CD4-positive, CD25-positive, alpha-beta regulatory T cell (primary cell): ENCODE data around the gene CCDC92B. TPM values are rescaled to one million over a fixed set of nuclear protein-coding genes. Genes with fewer than 3 reads are reported as not detected.

ENCODE experiments used
- ATAC-seq, 2 donors: fragments of 150-1000 bp; cut with Tn5 transposase; one replicate each; pipeline ENCODE4 v1.10.0; 2021; ENCODE audit warnings: low read depth in 2 of 2, moderate number of reproducible peaks in 2 of 2, moderate library complexity in 1 of 2
- DNase-seq, 3 donors: peaks; one replicate each; pipeline versions ENCODE4 v3.0.0 to v3.0.0-alpha.2; 2012 to 2022; ENCODE audit warnings: mixed read lengths in 1 of 3
- H3K27ac ChIP-seq: one replicate; pipeline ENCODE4 v1.7.0; 2013; ENCODE audit warnings: mild to moderate bottlenecking, low read length; ENCODE audit not compliant: insufficient read depth, poor library complexity, severe bottlenecking
- H3K27me3 ChIP-seq: one replicate; pipeline ENCODE4 v1.7.0; 2013; ENCODE audit warnings: low read length; ENCODE audit not compliant: control insufficient read depth, insufficient read depth
- H3K36me3 ChIP-seq: one replicate; pipeline ENCODE4 v1.7.0; 2013; ENCODE audit warnings: mild to moderate bottlenecking, low read length, moderate library complexity; ENCODE audit not compliant: control insufficient read depth, insufficient read depth
- H3K4me1 ChIP-seq: 2 replicates; pipeline ENCODE4 v1.7.0; 2013; ENCODE audit warnings: mild to moderate bottlenecking, low read length; ENCODE audit not compliant: insufficient read depth, control insufficient read depth, poor library complexity, severe bottlenecking
- H3K4me3 ChIP-seq: one replicate; pipeline ENCODE4 v1.7.0; 2013; ENCODE audit warnings: low read depth, mild to moderate bottlenecking, low read length, moderate library complexity
- H3K9me3 ChIP-seq, 2 experiments: 1 replicate in 1 of 2; 2 replicates in 1 of 2; pipeline ENCODE4 v1.7.0; 2013; ENCODE audit warnings: low read length in 2 of 2, mild to moderate bottlenecking in 1 of 2, moderate library complexity in 1 of 2; ENCODE audit not compliant: control insufficient read depth in 2 of 2
- H3K27ac Mint-ChIP-seq, 3 donors: one replicate each; pipeline ENCODE4 v1.8.0; 2020 to 2022; ENCODE audit warnings: mild to moderate bottlenecking in 3 of 3, mixed read lengths in 3 of 3, moderate library complexity in 2 of 3
- H3K27me3 Mint-ChIP-seq: one replicate; pipeline ENCODE4 v1.8.0; 2022; ENCODE audit warnings: mild to moderate bottlenecking, mixed read lengths
- H3K36me3 Mint-ChIP-seq: one replicate; pipeline ENCODE4 v1.8.0; 2020; ENCODE audit warnings: mixed read lengths
- H3K4me1 Mint-ChIP-seq, 4 donors: one replicate each; pipeline ENCODE4 v1.8.0; 2020 to 2022; ENCODE audit warnings: mixed read lengths in 4 of 4, mild to moderate bottlenecking in 1 of 4
- H3K4me3 Mint-ChIP-seq, 4 donors: one replicate each; pipeline ENCODE4 v1.8.0; 2020 to 2022; ENCODE audit warnings: mild to moderate bottlenecking in 4 of 4, mixed read lengths in 4 of 4, moderate library complexity in 3 of 4
- H3K9me3 Mint-ChIP-seq, 7 donors: one replicate each; pipeline ENCODE4 v1.8.0; 2020 to 2022; ENCODE audit warnings: mixed read lengths in 7 of 7, mild to moderate bottlenecking in 3 of 7, moderate library complexity in 2 of 7
- polyA plus RNA-seq, 4 donors: library from polyadenylated mRNA; unstranded; fragments of 300-500 nt; fragmentation: Illumina TruSeq; gene quantifications; one replicate each; pipeline ENCODE4 v1.2.3, GENCODE V29; 2021
- total RNA-seq: library from RNA; stranded (reverse); gene quantifications from one replicate; pipeline ENCODE4 v1.2.3, GENCODE V29; 2022

CCDC92B gene
- total and polyA plus RNA-seq, 5 donors from 2014 or later, result 0.12 TPM; not detected in 4

DNA sequence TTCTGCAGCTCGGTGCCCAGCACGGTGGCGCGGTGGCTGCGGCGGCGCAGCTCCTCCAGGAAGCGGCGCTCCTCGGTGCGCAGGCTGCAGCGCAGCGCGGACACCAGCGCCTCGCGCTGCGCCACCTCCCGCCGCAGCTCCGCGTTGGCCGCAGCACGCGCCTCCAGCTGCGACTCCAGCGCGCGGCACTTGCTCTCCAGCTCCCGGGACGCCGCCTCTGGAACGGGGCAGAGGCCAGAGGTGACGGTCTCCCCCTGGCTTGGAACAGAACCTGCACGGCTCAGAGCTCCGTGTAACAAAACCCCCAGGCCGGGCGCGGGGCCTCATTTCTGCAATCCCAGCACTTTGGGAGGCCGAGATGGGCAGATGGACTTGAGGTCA lies 24.7 kb downstream of the CCDC92B start:
- Mint-ChIP-seq H3K9me3 (no peaks in the 10 kb centered on the region), H3K36me3 (no peaks in the 10 kb centered on the region), H3K4me1 (peaks cover 0 to 5% (median 2%) of the 10 kb centered on the region in 4 donors), H3K4me3 (peak overlapping the region in 2 of 4 donors; percentile 44 to 72), H3K27me3 (peaks cover 27% of the 10 kb centered on the region), H3K27ac (no peak overlapping the region)
- Histone ChIP-seq H3K4me3 (no peak overlapping the region), H3K4me1 (peaks cover 5% of the 10 kb centered on the region), H3K9me3 (no peaks in the 10 kb centered on the region), H3K27me3 (peaks cover 4% of the 10 kb centered on the region), H3K36me3 (no peaks in the 10 kb centered on the region), H3K27ac (no peak overlapping the region)
- DNase-seq (peak in 2 of 3 donors; percentile 13 to 66), ATAC-seq (peak; percentile 66 to 71)

DNA sequence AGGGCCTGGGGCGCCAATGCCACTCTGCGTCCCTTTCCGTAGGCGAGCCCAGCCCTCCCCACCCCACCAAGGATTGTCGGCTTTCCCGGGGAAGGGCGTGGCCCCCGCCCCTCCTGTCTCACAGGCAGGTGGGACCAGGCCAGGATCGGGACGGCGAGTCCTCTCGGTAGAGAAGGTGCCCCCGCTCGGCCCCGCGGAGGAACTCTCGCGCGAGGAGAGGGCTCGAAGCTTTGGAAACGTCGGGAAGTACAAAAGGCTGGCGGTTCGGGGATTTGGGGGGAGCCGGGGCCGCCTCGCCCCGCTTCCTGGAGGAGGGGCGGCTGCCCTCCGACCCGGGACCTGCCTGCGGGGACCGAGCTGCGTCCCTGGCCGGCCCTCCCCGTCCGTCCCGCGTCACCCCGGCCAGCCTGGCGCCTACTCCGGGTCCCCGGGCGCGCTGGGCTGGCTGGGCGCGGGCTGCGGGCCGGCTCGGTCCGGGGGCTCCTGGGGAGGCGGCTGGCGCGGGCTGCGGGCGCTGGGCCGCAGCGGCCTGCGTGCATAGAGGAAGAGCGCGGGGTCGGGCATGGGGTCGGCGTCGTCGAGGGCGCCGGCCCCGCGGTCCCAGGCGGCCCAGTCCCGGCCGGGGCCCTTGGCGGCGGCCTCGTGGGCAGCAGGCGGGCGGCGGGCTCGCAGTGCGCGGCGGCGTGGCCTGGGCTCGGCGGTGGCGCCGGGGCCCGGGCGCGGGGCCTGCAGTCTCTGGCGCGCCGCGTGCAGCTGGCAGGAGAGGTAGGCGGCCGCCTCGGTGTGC lies 25.3 kb downstream of the CCDC92B start:
- Histone ChIP-seq H3K27me3 (peaks cover 4% of the 10 kb centered on the region), H3K4me3 (no peak overlapping the region), H3K9me3 (no peaks in the 10 kb centered on the region), H3K36me3 (no peaks in the 10 kb centered on the region), H3K4me1 (peaks cover 5% of the 10 kb centered on the region), H3K27ac (no peak overlapping the region)
- H3K27me3 Mint-ChIP-seq, result peaks cover 27% of the 10 kb centered on the region
- no peak for DNase-seq
- peak in 1 of 2 donors; percentile 30 for ATAC-seq
- peak overlapping the region in 2 of 4 donors; percentile 41 to 50 for H3K4me3 Mint-ChIP-seq
- H3K9me3 Mint-ChIP-seq, result no peaks in the 10 kb centered on the region
- H3K27ac Mint-ChIP-seq, result no peak overlapping the region
- H3K4me1 Mint-ChIP-seq, result peaks cover 0 to 5% (median 2%) of the 10 kb centered on the region in 4 donors
- H3K36me3 Mint-ChIP-seq, result no peaks in the 10 kb centered on the region

DNA sequence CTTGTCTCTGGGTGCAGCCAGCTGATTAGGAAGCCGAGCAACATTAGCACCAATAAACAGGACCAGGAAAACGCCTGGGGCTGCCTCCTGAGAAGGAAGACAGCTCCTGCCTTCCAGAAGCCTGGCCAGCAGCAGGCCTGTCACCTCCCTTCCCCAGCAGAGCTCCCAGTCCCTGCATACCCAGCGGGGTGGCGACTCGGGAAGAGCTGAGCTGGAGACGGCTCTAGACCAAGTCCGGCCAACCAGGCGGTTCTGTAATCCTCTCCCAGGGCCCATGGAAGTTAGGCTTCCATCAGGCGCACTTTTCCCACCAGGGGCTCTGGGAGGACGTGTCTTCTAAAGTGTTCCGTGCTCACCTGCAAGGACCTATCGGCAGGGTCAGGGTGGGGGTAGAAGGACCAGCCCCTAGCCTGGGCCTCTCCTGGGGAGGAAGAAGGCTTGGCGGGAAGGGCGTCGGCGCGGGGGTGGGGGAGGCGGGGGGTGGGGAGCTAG lies 25.9 kb downstream of the CCDC92B start:
- peaks cover 5% of the 10 kb centered on the region for H3K4me1 ChIP-seq
- peaks cover 4% of the 10 kb centered on the region for H3K27me3 ChIP-seq
- Mint-ChIP-seq H3K4me1 (peaks cover 0 to 5% (median 2%) of the 10 kb centered on the region in 4 donors), H3K27me3 (peaks cover 27% of the 10 kb centered on the region), H3K27ac (no peak overlapping the region), H3K36me3 (no peaks in the 10 kb centered on the region), H3K4me3 (peak overlapping the region in 2 of 4 donors; percentile 15 to 24), H3K9me3 (peaks cover 0 to 2% (median 0%) of the 10 kb centered on the region in 7 donors)
- no peak overlapping the region for H3K4me3 ChIP-seq
- H3K27ac ChIP-seq, result no peak overlapping the region
- no peaks in the 10 kb centered on the region for H3K9me3 ChIP-seq
- H3K36me3 ChIP-seq, result no peaks in the 10 kb centered on the region
- DNase-seq, result no peak
- ATAC-seq, result no peak

DNA sequence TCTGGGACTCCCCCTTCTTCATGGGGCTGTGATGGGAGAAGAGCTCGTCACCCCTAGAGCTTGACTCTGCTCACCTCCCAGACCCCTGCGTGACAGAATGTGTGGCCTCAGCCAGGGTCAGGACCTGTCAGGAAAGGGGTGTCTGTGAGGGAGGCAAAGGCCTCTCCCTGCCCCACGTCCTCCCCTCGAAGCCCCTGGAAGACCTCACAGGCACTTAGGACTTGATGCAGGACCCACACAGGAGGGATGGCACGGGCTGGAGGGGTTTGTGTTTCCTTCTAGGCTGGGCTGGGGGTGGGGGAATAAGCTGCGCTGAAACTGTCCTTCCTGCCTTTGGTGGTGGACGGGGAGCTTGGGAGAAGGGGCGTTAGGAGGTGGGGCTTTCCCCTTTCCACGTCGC lies 26.8 kb downstream of the CCDC92B start:
- Histone ChIP-seq H3K27ac (no peak overlapping the region), H3K9me3 (no peaks in the 10 kb centered on the region), H3K27me3 (peaks cover 4% of the 10 kb centered on the region), H3K4me3 (no peak overlapping the region), H3K4me1 (peaks cover 5% of the 10 kb centered on the region), H3K36me3 (no peaks in the 10 kb centered on the region)
- DNase-seq, result no peak
- H3K36me3 Mint-ChIP-seq, result no peaks in the 10 kb centered on the region
- H3K27me3 Mint-ChIP-seq, result peaks cover 27% of the 10 kb centered on the region
- ATAC-seq, result no peak
- peaks cover 0 to 2% (median 0%) of the 10 kb centered on the region in 7 donors for H3K9me3 Mint-ChIP-seq
- H3K4me3 Mint-ChIP-seq, result no peak overlapping the region
- peaks cover 0 to 5% (median 2%) of the 10 kb centered on the region in 4 donors for H3K4me1 Mint-ChIP-seq
- no peak overlapping the region for H3K27ac Mint-ChIP-seq

DNA sequence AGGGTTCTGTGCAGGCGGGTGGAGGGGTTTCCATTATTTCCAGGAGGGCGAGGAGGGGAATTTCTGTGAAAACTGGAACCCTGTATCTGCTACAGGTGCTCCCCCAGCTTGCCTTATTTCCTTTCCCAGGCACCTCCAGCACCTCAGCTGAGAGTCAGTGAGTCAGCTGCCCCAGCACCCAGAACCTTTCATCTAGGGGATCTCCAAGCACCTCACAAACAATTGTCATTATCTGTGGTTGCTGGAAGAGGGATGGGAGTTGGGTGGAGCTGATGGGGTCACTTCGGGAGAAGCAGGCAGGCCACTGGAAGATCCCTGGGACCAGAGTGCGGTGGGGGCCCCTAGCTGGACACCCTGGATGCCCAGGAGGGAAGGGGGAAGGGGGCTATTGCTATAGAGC lies 27.8 kb downstream of the CCDC92B start:
- no peak overlapping the region for H3K27ac Mint-ChIP-seq
- Histone ChIP-seq H3K27me3 (peaks cover 4% of the 10 kb centered on the region), H3K9me3 (no peaks in the 10 kb centered on the region), H3K36me3 (no peaks in the 10 kb centered on the region), H3K4me1 (peaks cover 5% of the 10 kb centered on the region), H3K4me3 (no peak overlapping the region), H3K27ac (no peak overlapping the region)
- no peak for ATAC-seq
- H3K9me3 Mint-ChIP-seq, result peaks cover 0 to 2% (median 0%) of the 10 kb centered on the region in 7 donors
- H3K27me3 Mint-ChIP-seq, result peaks cover 19% of the 10 kb centered on the region
- DNase-seq, result no peak
- peaks cover 0 to 5% (median 2%) of the 10 kb centered on the region in 4 donors for H3K4me1 Mint-ChIP-seq
- no peaks in the 10 kb centered on the region for H3K36me3 Mint-ChIP-seq
- no peak overlapping the region for H3K4me3 Mint-ChIP-seq

DNA sequence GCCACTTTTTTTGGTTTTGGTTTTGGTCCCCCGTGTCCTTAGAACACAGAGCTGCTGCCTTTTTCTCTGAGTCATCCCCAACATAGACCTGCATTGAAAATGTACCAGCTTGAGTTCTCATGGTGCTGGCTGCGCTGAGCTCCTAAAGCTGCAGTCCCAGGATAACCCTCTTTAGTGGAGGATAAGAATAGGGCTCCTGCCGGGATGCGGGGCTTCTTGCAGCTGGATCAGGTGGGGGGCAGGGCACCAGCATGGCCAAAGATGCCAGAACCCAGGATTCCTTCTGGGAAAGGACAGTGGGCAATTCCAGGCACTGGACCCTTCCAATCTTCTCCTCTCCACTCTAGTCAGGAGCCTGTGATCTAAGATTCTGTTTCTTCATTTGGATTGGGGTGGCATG lies 29.6 kb downstream of the CCDC92B start:
- no peak overlapping the region for H3K27ac ChIP-seq
- peaks cover 0 to 2% (median 0%) of the 10 kb centered on the region in 7 donors for H3K9me3 Mint-ChIP-seq
- no peaks in the 10 kb centered on the region for H3K27me3 ChIP-seq
- H3K36me3 ChIP-seq, result no peaks in the 10 kb centered on the region
- H3K4me3 Mint-ChIP-seq, result no peak overlapping the region
- H3K27ac Mint-ChIP-seq, result no peak overlapping the region
- H3K4me1 ChIP-seq, result peaks cover 4% of the 10 kb centered on the region
- H3K9me3 ChIP-seq, result no peaks in the 10 kb centered on the region
- H3K4me3 ChIP-seq, result no peak overlapping the region
- ATAC-seq (no peak), DNase-seq (no peak)
- H3K4me1 Mint-ChIP-seq, result peaks cover 0 to 2% (median 0%) of the 10 kb centered on the region in 4 donors
- H3K36me3 Mint-ChIP-seq, result no peaks in the 10 kb centered on the region
- H3K27me3 Mint-ChIP-seq, result peaks cover 6% of the 10 kb centered on the region

DNA sequence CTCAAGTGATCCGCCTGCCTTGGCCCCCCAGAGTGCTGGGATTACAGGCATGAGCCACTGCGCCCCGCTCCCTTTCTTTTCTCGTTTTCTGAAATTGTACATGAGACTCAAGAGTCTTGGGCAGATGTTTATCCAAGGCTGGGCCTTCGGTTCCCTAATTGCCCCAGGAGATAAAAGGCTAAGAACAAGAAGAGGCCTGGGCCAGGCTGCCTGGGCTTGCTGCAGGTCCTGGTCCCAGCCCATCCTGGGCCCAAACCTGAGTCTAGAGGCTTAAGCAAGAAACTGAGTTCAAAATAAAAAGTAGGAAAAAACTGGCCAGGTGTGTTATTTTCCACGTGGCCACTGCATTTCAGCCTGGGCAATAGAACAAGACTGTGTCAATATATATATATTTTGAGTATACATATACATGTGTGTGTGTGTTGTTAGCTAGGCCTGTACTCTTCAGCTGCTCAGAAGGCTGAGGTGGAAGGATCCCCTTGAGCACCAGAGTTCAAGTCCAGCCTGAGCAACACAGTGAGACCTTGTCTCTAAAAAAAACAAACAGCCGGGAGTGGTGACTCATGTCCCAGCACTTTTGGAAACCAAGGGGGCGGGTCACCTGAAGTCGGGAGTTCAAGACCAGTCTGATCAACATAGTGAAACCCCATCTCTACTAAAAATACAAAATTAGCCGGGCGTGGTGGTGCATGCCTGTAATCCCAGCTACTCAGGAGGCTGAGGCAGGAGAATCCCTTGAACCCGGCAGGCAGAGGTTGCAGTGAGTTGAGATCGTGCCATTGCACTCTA lies 31.1 kb downstream of the CCDC92B start:
- Mint-ChIP-seq H3K9me3 (peaks cover 0 to 2% (median 0%) of the 10 kb centered on the region in 7 donors), H3K4me3 (peak overlapping the region in 1 of 4 donors; percentile 38), H3K27ac (no peak overlapping the region), H3K27me3 (peaks cover 6% of the 10 kb centered on the region), H3K4me1 (peaks cover 0 to 3% (median 1%) of the 10 kb centered on the region in 4 donors), H3K36me3 (no peaks in the 10 kb centered on the region)
- Histone ChIP-seq H3K9me3 (no peaks in the 10 kb centered on the region), H3K36me3 (no peaks in the 10 kb centered on the region), H3K27ac (no peak overlapping the region), H3K27me3 (no peaks in the 10 kb centered on the region), H3K4me1 (no peaks in the 10 kb centered on the region), H3K4me3 (no peak overlapping the region)
- DNase-seq (no peak), ATAC-seq (no peak)
